HuH-7 (cell line): ENCODE results near the gene UGGT2.
"Not testable (repeated sequence)": the region's sequence is repeated elsewhere in the genome, so short reads cannot be mapped to it uniquely, and the experiment has no call there.

Source experiments
- DNase-seq: peaks from one replicate; pipeline ENCODE4 v3.0.0; 2011; ENCODE audit warnings: low spot score

The UGGT2 gene

DNA sequence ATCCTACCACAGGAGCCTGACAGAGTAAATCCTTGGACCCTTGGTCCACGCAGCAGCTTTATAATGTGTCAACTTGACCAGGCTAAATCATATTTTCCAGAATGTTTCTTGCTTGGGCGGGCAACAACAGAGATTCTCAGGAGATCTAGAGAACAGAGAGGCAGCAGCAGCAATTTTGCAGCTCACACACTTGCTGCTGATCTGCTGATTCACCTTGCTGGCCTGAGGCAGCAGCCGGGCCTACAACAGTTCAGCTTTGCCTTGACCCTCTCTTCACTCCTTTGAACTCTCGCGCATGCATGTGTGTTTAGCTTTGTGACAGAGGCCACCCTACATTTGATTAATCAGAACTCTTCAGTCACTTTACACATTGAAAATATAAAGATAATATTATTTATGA is 159.3 kb downstream of the UGGT2 start:
- no peak for DNase-seq

DNA sequence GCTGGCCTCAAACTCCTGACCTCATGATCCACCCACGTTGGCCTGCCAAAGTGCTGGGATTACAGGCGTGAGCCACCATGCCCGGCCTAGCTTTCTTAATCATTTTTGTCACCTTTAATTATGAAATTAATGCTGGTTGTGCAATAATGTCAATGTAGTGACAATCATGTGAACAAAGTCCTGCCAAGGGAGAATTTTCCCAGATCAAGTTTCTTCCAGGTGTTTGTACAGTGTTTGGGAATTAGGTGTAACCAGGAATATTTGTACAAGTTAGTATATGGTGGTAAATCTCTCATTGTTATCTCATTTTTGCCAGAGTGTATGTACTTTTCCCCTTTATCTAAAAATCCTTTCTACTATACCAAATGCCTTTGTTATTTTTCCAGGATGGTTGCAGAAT is 171.1 kb downstream of the UGGT2 start:
- no peak for DNase-seq

DNA sequence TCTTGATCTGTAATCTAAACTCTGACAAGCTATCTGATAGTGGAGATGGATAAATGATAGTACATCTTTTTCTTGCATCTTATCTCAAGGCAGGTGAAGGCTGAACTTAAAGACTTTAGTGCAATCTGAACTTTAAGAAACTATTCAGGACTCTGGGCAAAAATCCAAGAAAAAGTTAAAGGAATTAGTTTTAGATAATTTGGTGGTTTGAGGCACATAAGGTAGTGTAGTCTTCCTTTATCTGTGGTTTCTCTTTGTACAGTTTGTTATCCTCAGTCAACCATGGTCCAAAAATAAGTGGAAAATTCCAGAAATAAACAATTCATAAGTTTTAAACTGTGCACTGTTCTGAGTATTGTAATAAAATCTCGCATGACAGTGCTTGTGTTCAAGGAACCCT is 172.9 kb downstream of the UGGT2 start:
- DNase-seq, result no peak

DNA sequence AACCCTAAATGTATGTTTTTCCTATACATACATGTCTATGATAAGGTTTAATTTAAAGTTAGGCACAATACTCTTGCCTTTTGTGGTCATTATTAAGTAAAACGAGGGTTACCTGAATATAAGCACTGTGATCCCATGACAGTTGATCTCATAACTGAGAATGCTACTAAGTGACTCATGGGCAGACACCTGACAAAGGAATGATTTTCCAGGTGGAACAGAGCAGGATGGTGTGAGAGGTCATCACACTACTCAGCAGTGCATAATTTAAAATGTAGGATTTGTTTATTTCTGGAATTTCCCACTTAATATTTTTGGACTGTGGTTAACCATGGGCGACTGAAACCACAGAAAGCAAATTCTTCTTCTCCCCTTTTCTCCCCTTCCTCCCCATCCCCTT is 178.9 kb downstream of the UGGT2 start:
- no peak for DNase-seq

DNA sequence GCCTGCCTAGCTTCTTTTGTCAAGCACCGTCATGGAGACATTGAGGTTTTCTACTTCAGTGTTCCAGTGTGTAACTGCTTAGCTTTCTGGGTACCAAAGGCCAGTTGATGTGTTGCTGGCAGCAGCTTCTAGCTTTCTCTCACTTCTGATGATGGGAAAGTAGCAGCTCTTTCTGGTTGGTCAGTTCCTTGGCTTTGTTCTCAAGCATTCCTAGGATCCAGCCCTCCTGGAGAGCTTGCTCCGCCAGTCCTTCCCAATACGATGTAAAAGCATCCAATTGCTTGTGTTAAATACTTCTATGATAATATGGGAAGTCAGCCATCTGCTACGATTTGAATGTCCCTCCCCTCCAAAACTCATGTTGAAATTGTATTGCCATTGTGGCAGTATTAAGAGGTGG is 182.8 kb downstream of the UGGT2 start:
- DNase-seq, result no peak

DNA sequence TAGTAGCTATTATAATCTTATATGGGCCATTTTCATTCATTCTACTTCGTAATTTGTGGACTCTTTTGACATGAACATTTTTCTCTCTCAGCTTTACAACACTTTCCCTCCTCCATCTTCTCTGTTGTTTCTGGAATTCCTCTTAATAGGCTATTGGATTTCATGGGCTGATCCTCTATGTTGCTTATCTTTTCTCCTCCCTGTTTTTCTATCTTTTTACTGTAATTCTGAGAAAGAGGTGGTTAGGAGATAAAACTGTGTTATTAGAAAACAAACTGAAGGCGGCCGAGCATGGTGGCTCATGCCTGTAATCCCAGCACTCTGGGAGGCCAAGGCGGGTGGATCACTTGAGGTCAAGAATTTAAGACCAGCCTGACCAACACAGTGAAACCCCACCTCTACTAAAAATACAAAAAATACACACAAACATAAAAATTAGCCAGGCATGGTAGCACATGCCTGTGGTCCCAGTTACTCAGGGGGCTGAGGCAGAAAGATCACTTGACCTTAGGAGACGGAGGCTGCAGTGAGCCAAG is 188.1 kb downstream of the UGGT2 start:
- DNase-seq, result no peak

DNA sequence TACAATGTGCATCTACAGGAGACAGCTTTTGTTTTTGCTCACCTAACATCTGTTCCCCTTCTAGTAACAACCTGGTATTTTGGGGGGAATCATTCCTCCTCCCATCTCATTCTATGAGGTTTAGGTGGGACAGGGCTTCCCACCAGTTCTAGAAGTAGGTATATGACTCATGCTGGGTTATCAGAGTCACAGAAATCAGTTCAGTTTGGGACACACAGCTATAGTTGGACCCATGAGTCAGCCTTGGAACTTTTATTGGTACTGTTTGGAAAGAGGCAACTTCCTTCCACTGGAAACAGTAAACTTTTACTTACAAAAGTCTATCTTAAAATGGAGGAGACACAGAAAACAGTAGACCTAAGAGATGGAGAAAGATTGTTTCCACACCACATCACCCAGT is 190.8 kb downstream of the UGGT2 start:
- no peak for DNase-seq

DNA sequence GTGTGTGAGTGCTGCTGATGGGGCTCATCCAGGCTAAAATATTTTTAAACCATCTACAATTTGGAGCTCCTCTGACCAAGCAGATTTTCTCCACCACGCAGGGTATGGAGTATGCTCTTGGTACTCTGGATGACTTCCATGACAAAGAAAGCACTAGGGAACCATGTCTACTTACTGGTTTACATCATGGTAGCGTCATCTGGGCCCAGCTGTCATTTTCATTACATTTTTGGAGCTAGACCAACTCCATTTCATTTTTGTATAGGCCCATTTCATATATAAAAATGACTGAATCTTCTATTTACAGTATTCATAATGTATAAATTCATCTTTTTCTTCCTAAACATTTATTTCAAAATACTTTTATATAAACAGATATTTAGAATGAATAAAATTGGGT is 191.9 kb downstream of the UGGT2 start:
- DNase-seq, result no peak

DNA sequence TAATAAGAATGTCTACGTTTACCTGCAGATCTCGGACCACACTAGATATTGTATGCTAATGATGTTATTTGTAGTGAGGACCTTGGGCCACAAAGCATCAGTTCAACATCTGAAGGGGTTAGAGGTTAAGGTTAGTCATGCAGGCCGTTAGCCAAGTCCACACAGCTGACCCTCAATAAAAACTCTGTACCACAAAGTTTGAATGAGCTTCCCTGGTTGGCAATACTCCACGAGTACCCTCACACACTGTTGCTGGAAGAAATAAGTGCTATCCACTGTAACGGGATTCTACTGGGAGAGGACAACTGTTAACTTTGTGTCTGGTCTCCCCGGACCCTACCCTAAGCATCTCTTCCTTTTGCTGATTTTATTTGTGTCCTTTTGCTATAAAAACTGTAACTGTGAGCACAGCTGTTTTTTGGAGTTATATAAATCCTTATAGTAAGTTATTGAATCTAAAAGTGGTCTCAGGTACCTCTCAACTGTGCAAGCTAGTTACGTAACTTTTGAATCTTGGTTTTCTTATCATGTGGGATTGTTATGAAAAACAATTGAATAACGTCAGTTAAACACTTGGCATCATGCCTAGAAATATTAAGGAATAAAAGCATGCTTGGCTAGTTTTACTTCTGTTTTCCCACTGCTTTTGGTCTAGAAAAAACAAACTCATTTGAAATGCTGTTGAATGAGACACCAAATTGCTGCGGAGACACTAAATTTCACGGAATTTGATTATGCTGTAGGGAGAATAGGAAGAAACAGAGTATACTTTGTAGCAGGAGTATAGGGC is 194.7 kb downstream of the UGGT2 start:
- no peak for DNase-seq

DNA sequence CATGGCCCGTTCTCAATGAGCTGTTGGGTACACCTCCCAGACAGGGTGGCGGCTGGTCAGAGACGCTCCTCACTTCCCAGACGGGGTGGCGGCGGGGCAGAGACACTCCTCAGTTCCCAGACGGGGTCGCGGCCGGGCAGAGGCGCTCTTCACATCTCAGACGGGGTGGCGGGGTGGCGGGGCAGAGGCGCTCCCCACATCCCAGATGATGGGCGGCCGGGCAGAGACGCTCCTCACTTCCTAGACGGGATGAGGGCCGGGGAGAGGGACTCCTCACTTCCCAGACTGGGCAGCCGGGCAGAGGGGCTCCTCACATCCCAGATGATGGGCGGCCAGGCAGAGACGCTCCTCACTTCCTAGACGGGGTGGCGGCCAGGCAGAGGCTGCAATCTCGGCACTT is 207.5 kb downstream of the UGGT2 start:
- not testable (repeated sequence) for DNase-seq

DNA sequence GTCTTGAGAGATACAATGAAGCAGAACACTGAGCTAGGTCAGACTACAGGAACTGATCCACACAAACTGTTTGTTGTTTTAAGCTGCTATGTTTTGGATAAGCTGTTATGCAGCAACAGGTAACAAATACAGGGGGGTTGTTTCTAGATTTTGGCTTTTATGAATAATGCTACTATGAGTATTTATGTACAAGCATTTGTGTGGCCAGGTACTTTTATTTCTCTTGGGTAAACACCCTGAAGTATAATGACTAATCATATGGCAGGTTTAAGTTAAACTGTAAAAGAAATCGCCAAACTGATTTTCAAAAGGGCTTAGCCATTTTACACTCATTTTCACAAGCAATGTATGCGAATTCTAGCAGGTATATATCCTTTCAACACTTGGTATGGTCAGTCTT is 210.3 kb downstream of the UGGT2 start:
- DNase-seq, result no peak

DNA sequence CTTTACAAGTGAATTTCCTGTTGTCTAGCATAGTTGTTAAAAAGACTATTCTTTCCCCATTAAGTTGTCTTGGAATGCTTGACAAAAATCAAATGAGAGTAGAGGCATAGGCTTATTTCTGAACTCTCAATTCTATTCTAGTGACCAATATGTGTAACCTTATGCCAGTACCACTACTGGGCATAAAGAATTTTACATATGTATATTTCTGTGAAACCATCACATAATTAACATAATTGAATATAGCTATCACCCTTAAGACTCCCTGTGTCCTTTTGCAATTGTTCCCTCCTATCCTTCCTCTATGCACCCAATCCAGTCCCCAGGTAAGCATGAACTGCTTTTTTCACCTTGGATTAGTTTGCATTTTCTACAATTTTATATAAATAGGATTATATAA is 211.3 kb downstream of the UGGT2 start:
- DNase-seq, result no peak

DNA sequence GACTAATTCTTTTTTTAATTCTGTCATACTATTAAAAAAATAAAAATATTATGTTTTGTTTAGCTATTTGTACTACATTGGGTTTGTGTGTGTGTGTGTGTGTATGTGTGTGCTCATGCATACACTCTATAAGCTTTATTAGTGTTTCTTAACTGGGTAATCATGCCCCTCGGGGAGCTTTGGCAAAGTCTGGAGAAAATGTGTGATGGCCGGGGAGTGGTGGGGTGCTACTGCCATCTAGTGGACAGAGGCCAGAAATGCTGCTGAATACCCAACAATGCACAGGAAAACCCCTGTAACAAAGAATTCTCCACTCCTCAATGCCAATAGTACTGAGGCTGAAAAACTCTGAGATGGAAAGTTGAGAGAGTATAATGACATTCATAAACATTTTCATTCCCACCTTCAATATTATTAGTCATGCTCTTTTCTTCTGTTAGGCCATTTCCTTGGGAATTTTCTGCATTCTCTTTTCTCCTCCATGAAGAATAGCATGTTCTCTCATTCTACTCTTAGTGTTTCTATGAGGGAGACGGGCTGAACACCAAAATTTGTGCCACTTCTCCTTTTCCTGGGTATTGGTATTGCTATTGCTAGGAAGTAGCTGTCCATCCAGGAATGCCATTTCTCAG is 219.0 kb downstream of the UGGT2 start:
- peak; percentile 24 for DNase-seq

DNA sequence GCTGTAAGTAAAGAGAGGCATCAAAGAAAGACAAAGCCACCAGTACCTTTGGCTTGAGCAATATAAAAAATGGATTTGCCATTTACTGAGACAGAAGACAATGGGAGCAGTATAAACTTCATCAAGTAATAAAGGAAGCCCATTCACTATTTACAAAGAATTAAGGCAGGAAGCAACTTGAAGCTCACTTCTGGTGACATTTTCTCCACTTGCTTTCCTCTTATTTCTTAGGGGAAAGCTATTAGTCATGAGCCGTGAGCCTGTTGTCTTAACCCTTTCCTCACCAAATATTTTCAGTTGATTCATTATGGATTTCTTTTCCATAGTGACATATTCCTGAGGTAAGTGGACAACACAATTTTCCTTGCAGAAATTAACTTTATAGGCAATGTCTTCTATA is 219.5 kb downstream of the UGGT2 start:
- DNase-seq, result no peak

DNA sequence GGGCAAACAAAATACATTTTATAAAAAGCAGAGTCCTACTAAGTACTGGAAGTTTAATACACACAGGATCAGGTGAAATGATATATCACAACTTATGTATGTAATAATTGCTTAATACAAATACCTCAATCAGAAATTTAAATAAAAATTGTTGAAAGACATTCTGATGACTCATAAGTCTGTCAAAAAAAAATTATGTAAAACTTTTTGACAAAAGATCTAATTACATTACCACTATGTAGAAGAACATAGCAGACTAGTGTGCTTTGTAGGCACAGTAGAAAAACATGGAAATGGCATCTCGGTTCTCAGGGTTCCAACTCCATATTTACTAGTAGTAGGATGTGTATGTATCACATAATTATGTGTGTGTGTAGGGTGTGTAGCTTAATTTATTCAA is 220.1 kb downstream of the UGGT2 start:
- DNase-seq, result no peak

DNA sequence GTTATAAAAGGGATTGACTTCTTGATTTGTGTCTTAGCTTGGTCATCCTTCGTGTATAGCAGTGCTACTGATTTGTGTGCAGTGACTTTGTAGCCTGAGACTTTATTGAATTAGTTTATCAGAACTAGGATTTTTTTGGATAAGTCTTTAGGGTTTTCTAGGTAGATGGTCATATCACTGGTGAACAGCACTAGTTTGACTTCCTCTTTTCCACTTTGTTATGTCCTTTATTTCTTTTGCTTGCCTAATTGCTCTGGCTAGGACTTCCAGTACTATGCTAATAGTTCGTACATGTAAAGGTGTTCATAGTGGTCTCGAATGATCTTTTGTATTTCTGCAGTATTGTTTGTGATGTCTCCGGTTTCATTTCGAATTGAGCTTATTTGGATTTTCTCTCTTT is 230.9 kb downstream of the UGGT2 start:
- DNase-seq, result no peak

DNA sequence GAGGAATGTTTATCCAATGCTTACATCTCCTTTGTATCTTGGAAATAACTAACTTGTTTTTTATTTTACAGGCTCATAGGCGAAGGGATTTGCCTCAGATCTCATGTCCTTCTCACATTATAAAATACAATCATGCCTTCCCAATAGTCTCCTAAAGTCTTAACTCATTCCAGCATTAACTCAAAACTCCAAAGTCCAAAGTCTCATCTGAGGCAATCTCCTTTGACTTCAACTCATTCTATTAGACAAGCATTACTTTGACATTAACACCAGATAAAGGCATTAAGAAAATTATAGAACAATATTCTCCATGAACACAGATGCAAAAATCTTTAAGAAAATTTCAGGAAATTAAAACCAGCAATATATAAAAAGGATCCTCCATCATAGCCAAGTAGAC is 238.7 kb downstream of the UGGT2 start:
- no peak for DNase-seq

DNA sequence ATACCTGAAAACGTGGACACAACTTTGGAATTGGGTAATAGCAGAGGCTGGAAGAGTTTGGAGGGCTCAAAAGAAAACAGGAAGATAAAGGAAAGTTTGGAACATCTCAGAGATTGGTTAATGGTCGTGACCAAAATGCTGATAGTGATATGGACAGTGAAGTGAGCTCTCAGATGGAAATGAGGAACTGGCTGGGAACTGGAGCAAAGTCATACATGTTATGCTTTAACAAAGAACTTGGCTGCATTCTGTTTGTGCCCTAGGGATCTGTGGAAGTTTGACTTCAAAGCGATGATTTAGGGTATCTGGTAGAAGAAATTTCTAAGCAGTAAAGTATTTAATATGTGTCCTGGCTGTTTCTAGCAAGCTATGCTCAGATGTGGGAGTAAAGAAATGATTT is 240.1 kb downstream of the UGGT2 start:
- no peak for DNase-seq

DNA sequence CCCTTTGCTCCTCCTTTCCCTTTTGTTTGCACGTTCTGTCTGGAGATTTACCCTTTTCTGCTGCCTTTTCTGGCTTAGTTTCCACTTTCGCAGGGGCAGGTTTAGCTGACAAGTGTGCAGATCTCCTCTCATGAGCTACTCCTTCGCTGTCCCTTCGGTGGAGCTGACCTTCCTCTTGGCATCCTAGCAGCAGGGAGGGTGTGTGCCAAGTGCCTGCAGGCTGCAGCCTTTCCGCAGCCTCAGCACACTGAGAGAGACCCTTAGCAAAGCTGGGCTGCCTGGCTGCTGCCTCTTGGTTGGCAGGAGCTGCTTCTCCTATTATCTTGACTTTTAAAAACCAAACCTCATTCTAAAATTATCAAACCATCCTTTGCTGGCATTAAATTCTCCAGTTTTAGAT is 243.8 kb downstream of the UGGT2 start:
- DNase-seq, result no peak

DNA sequence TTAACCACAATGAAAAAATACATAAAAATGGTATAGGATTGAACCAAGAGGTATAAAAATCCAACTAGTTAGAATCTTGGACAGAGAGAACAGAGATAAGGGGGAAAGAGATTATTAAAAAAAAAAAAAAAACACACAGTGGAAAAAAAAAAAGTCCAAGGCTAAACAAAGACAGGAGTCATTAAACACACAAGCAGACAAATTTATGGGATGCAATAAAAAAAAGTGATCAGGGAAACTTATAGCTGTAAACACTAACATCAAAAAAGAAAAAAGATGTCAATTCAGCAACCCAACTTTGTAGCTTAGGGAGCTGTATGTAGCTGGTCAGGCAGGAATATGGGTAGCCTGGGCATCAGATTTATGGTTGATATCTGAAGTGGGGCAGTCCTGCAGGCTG is 247.3 kb downstream of the UGGT2 start:
- DNase-seq, result no peak

DNA sequence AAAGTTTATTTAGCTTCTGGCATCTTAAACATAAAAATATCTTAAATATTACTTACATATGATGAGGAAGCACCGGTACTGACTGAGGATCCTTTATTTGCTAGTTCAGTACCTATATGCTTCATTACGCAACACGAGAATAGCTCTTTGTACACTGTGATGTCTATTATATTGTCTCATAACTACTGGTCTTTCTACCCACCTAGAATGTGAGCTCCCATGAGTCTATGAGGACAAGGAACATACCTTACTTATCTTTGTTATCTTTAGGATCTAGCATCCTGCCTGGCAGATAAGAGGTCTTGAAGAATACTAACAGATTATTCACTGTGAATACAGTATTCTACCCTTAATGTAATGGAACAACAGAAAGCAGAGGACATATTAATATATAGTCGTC is 251.4 kb downstream of the UGGT2 start:
- no peak for DNase-seq

DNA sequence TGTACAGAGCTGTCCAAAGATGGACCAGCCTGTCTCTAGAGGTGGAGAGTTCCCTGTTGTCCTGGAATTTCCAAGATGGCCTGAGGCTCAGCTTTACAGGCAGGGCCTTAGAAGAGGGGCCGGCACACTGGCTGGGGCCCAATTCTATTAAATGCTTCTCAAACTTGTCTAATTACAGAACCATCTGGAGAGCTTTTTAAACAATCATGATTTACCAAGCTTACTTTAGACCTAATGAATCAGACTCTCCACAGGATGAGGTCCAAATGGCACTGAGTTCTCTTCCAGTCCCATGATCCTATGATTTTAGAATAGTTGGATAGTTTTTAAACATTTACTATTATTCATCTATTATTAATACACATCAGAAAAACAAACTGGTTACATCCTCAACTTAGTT is 252.8 kb downstream of the UGGT2 start:
- DNase-seq, result no peak

DNA sequence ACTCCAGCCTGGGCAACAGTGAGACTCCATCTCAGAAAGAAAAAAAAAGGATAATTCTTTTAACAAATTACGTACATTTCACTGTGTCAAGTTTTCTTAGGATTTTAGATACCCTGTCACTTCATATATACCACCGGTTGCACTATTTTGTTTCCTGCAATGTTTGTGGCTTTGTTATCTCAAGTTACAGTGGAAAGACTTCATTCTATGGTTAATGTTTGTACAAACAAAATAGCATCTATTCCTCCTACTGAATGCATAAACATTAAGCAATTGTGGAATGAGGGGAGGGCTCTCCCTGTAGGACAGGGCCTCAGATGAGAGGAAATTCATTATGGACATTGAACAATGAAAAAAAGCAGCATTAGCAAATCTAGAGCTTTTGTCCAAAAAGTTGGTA is 256.2 kb downstream of the UGGT2 start:
- no peak for DNase-seq

DNA sequence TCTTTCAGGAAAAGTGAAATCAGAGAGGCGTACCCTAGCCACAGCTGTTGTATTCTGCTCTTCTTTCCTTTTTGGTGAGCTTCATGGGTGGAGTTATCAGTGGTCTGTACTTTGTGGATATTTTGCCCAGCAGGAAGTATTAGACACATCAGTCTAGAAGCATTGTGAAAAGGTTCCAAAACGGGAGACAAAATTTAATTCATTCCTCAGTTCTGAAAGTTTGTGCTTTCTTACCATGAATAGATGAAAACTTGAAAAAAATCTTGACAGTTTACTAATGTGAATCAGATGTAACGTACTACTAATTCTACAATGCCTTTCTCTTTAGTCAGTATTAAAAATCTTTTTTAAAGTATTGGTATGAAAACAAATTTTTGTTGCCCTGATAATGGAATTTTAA is 259.4 kb downstream of the UGGT2 start:
- DNase-seq, result no peak
